ENCODE measurements around the gene ARF1.

- no peak for TF ChIP-seq CTCF (IDR thresholded peaks at IDR 0.05; ENCODE audit: control extremely low read depth in 1 of 3, insufficient read depth in 1 of 3, low read depth in 1 of 3, low read length in 3 of 3)
- TF ChIP-seq EZH2 (IDR thresholded peaks at IDR 0.05; ENCODE audit: low read depth, low read length, severe bottlenecking): no peak
- TF ChIP-seq USF2 (IDR thresholded peaks at IDR 0.05; ENCODE audit: low read length): no peak
- TF ChIP-seq RAD21 (IDR thresholded peaks at IDR 0.05 in 1 of 2, conservative IDR thresholded peaks at IDR 0.05 in 1 of 2; ENCODE audit: low read depth in 2 of 2, low read length in 2 of 2): no peak
- peak; percentile 58; the same call in 1 of the 2 replicates for TF ChIP-seq POLR2AphosphoS5 (IDR thresholded peaks at IDR 0.05; ENCODE audit: low read depth, low read length)
- no peak for TF ChIP-seq POLR2A (IDR thresholded peaks at IDR 0.05; ENCODE audit: control extremely low read depth in 1 of 2, low read depth in 2 of 2, low read length in 2 of 2)
- TF ChIP-seq SIN3A (conservative IDR thresholded peaks at IDR 0.05 in 1 of 2, IDR thresholded peaks at IDR 0.05 in 1 of 2; ENCODE audit: low read depth in 1 of 2, low read length in 2 of 2): no peak
- no peak for TF ChIP-seq SP2 (IDR thresholded peaks at IDR 0.05; ENCODE audit: low read length)
- TF ChIP-seq TAF1 (IDR thresholded peaks at IDR 0.05; ENCODE audit: low read depth, low read length): no peak
- no peak for TF ChIP-seq SP1 (IDR thresholded peaks at IDR 0.05; ENCODE audit: low read depth, low read length)
Measured at GRCh38 chr1:228098323-228098931, 15.9 kb downstream of the ARF1 start.
